22Rv1 (cell line): ENCODE data around the gene CDRT4.

Source experiments
- ZFX ChIP-seq: fragments of 450-650 bp; IDR thresholded peaks from 2 replicates; pipeline ENCODE4 v1.6.1; 2017; ENCODE audit warnings: antibody characterized with exemption, borderline replicate concordance
- TF ChIP-seq, protein P1 (sequence below): fragments of 450-650 bp; IDR thresholded peaks from 2 replicates; pipeline ENCODE4 v1.5.1; 2017; ENCODE audit warnings: mild to moderate bottlenecking

DNA sequence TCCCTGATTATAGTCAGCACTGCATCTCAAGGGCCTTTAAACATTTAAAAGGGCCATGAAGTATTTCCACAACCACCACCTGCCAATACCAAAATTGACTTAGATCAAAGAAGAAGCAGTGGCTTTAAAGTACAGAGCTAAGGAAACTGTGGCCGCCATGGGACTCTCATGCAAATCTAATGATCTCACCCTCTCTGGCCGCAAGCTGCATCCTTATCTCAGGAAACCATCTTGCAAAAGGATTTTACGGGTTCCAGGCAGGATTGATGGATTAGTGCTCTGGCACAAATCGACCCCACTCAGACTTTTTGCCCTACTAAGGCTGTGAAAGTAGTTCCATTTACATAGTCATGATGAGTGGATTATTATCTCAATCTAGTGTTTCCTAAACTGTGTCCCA is 22.6 kb downstream of the CDRT4 start:
- TF ChIP-seq, protein P1, sequence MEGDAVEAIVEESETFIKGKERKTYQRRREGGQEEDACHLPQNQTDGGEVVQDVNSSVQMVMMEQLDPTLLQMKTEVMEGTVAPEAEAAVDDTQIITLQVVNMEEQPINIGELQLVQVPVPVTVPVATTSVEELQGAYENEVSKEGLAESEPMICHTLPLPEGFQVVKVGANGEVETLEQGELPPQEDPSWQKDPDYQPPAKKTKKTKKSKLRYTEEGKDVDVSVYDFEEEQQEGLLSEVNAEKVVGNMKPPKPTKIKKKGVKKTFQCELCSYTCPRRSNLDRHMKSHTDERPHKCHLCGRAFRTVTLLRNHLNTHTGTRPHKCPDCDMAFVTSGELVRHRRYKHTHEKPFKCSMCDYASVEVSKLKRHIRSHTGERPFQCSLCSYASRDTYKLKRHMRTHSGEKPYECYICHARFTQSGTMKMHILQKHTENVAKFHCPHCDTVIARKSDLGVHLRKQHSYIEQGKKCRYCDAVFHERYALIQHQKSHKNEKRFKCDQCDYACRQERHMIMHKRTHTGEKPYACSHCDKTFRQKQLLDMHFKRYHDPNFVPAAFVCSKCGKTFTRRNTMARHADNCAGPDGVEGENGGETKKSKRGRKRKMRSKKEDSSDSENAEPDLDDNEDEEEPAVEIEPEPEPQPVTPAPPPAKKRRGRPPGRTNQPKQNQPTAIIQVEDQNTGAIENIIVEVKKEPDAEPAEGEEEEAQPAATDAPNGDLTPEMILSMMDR: no peak
- TF ChIP-seq ZFX: no peak
